Inferior parietal cortex (tissue), 1 donor: Measurements from ENCODE around the gene ZRANB3.
"Not testable (repeated sequence)": the region's sequence is repeated elsewhere in the genome, so short reads cannot be mapped to it uniquely, and the experiment has no call there.

ENCODE experiments used
- DNase-seq: peaks from one replicate; pipeline ENCODE4 v3.0.0-alpha.2; 2016; ENCODE audit errors: extremely low spot score

Gene ZRANB3

DNA sequence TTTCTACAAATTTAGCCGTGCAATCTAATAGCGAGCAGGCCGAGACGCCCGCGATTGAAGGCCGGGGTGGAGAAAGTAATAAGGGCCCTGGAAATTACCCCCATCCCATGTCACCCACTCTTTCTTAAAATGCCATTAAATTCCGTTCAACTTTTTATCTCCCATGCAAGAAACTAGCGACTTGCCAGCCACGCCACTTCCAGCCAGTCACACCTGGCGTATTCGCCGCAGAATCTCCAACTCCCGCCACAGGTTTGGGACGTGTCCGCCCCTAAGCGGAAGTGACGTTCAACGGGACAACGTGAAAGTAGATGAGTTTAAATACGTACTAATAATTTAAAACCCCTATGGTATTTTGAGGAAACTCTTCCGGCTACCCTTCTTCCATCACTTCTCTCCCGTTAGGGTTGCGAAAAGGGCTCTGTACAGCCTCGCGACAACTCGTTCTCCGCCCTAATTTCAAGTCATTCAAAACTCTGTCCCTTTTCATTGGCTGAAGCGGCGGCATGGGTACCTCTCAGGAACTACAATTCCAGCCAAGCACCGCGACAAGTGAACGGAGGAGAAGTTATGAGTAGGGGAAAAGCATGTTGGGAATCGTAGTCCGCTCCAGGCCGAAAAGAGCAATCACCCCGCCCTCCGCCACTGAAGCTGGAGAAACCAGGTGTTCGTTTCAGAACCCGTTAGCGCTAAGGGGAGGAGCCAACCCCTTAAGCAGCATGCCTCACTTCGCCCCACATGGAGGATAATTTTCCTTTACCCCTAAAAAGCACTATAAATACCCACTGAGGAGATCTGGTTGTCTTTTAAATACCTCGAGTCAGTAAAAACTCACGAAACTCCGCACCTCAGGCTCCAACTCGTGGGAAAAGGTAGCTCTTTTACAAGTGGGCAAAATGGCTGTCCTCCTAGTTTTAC is at the start of gene ZRANB3:
Gene ZRANB3 (minus strand): TSS at position 906 of the 918 bp plus-strand sequence.
- peak; percentile 95 for DNase-seq

DNA sequence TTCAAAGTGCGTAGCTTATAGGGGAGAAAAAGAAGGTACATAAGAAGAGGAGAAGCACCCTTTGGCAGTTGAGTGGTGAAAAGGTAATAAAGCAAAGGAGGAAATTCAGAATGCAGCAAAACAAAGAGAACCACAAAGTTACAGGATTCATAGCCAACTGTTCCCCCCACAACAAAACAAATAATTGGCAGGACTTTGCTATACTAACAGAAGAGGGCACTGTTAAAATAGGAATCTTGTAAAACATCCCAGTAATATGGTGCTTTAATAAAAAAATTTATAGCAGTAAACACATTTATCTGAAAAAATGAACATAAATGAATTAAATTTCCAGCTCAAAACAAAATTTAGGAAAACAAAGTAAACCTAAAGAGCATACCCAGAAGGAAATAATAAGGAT is 42.6 kb upstream of the ZRANB3 start:
- no peak for DNase-seq

DNA sequence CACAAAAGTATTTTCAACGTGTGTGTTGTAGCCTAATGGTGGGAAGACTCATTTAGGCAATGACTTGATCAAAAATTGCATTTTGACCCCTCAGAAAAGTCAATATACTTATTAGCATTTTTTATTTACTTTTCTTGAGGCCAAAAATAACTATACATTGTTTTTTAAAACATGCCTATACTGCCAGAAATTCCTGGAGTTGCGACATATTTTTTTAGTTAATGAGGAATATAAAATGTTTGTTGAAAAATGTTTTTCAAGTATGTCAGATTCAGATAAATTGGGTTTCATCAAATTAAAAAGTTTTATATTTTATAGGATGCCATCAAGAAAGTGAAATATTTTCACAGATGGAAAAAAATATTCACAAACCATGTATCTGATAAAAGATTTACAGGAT is 39.9 kb upstream of the ZRANB3 start:
- DNase-seq: no peak

GRCh38 chr2:135563793-135564192 is 32.8 kb upstream of the ZRANB3 start:
- no peak for DNase-seq

DNA sequence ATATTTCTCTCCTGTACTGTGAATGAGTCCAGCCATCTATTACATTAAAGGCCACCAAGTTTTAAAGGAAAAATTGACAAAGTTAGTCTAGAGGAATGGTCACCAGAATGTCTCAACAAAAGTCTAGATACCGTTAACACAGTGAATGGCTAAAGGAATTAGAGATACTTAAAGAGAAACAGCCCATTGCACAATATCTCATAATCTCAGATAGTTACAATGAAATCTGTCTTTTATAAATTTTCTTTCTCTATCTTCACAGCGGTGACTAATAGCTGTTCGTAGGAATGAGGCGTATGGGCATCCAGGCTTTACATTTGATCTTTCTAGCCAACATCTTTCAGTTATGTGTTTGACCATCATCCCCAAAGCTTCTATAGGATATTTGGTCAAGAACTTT is 30.9 kb upstream of the ZRANB3 start:
- no peak for DNase-seq

DNA sequence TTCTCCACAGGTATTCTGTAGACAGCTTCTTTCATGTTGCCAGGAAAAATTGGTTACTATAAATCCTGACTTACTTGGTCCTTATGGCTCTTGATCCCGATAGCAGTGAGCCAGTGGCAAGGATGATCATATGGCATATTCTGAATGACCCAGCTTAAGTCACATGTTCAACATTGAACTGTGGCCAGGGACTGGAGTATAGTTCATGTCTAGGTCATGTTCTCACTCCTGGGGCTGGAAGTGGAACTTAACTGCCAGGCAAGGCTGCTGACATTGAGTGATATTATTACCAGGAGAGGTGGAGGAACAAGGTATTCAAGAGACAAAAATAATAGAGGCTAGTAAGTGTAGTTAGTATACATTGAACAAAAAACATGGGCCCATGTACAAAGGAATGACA is 26.5 kb upstream of the ZRANB3 start:
- no peak for DNase-seq

DNA sequence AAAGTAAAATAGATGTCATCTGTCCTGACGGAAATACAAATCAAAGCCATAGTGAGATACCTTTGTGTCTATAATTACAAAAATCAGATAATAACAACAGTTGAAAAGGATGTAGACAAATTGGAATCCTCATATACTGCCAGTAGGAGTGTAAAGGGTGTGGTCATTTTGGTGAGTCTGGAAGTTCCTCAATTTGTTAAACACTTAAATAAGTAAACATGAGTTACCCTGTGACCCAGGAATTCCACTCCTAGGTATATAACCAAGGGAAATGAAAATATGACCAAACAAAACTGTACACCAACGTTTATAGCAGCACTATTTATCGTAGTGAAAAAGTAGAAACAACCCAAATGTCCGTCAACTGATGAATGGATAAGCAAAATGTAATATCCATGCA is 24.3 kb upstream of the ZRANB3 start:
- DNase-seq: no peak

DNA sequence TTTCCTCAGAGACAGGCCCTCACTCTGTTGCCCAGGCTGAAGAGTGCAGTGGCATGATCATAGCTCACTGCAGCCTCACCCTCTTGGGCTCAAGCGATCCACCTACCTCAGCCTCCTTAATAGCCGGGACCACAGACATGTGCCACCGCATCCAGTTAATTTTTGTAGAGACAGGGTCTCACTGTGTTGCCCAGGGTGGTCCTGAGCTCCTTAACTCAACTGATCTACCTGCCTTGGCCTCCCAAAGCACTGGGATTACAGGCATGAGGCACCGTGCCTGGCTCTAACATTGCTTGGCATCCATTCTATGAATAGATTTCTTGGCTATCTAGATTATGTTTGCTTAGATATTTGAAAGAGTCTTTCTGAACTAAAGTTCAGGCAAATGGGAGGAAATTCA is 21.9 kb upstream of the ZRANB3 start:
- DNase-seq: no peak

DNA sequence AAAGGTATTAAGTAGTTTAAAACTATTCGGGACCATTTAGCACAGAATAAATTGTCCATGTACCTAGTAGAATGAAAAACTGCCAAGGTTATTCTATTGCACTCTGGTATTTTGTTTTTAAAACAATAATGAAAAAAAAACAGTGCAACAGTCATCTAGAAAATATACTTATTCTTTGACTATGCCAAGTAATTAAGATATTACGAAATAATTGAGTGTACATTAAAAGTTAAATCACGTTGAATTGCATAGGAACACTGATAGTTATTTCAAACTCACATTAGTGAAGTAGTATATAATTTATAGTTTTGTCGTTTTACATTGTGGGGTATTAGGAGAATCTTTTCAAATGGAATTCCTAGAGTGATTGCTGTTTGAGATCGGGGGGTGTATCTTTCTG is 20.3 kb upstream of the ZRANB3 start:
- no peak for DNase-seq

GRCh38 chr2:135547311-135547710 is 16.3 kb upstream of the ZRANB3 start:
- DNase-seq: no peak

GRCh38 chr2:135546436-135546835 is 15.4 kb upstream of the ZRANB3 start:
- no peak for DNase-seq

GRCh38 chr2:135533545-135533944 is 2.5 kb upstream of the ZRANB3 start:
- DNase-seq: not testable (repeated sequence)

DNA sequence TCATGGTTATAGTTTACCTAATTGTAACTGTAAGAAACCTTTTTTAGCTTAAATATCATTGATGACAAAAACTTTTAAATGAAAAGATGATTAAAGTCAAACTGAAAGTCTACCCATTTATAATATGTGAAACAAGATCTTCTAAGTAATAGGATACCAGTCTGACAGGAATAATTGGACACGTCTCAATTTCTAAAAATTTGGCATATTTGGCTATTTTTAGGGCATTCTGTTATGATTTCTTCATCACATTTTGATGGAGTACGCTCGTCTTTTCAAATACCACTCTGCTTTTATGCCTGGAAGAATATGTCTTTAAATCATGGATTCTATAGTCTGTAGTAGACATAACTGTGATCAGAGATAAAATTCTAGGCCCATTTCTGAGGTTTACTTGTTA is 1.6 kb upstream of the ZRANB3 start:
- DNase-seq: no peak

GRCh38 chr2:135531231-135532197 is 496 bp upstream of the ZRANB3 start, which contains the start of gene R3HDM1:
Gene R3HDM1 (plus strand): TSS chr2:135531484. CDS start chr2:135604846, 73,362 bp downstream.
- peak; percentile 100 for DNase-seq

- DNase-seq: no peak
Measured at GRCh38 chr2:135528006-135528405, 3.0 kb downstream of the ZRANB3 start.

DNA sequence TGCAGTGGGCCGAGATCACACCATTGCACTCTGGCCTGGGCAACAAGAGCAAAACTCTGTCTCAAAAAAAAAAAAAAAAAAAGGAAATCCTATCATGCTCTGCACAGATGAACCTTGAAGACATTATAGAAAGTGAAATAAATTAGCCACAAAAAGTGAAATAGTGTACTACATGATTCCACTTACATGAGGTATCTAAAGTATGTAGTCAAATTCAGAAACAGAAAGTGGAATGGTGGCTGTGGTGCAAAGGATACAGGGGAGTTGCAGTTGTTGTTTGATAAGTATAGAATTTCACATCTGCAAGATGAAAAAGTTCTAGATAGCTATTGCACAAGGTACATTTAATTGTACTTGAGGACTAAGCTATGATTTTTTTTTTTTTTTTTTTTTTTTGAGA is 5.2 kb downstream of the ZRANB3 start:
- no peak for DNase-seq

DNA sequence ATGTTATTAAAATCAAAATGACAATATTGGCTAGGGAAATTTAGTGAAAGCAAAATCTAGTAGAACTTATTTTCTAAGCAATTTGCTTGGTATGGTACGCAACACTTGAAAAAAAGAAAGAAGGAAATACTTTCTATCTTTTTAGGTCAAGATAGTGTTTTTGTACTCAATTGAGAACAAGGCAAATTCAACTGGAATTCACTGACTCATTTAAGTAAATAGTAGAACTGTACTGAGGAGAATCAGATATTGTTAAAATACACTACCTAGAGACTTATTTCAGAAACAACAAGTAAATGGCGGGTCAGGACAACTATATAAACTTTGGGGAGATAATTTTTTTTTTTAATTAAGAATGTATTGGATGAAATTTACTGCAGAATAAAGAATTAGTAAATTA is 18.9 kb downstream of the ZRANB3 start:
- no peak for DNase-seq

DNA sequence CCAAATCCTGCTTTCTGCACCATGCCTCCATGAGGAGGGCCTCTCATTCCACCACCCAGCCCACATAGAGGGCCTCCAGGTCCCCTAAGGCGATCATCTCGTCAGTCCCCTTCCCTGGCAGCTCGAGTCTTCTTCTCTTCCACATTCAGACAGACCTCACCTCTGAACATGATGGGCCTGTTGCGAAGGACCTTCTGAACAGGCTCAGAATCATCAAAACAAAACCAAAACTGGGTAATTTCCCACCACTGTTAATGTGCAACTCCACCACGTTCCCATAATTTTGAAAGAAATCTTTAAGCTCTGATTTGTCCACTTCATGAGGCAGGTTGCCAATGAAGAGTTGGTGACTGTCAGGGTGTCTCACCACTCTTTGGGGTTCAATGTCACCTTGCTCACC is 20.4 kb downstream of the ZRANB3 start:
- DNase-seq: no peak

DNA sequence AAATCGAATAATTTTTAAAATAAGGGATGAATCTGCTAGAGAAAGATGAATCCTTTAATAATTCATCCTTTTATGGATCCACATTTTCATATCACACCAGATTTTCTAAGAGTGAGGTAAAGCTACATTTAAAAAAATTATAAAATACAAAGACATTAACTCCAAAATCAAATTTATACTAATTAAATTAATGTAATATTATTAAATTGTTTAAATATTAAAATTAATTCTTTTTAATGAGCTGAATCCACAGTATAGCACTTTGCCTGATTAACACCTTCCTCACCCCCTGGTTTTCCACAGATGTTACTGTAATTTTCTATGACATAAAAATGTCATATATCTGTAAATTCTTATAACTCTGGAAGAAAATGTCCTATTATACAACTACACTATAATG is 26.2 kb downstream of the ZRANB3 start:
- DNase-seq: no peak

DNA sequence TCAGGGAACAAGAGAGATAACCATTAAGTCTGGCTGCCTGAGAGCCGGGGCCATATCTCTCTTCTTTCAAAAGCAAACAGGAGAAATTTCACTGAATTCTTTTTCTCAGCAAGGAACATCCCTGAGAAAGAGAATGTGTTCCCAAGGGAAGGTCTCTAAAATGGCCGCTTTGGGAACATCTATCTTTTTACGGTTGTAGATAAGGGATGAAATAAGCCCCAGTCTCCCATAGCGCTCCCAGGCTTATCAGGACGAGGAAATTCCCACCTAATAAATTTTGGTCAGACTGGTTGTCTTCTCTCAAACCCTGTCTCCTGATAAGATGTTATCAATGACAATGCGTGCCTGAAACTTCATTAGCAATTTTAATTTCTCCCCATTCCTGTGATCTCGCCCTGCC is 32.4 kb downstream of the ZRANB3 start:
- DNase-seq: not testable (repeated sequence)

- DNase-seq: no peak
Measured at GRCh38 chr2:135494917-135495316, 36.1 kb downstream of the ZRANB3 start.

DNA sequence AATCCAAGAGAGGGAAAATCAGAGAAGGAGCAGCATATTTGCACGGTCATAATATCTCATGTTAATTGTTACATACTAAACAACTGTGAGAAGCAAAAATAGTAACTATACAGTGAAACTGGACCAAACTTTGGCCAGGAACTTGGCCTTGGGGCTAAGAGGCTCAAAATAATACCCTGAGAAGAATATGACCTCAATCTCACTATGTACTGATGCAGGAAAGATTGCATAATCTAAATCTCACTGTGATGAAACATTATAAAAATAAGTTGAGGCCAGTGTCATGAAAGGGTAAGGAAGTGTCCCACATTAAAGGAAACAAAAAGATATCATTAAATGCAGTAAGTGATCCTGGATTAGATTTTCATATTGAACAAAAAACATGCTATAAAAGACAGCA is 36.5 kb downstream of the ZRANB3 start:
- no peak for DNase-seq
